Measurements from ENCODE around the gene HOMER2. TPM values are rescaled to one million over a fixed set of nuclear protein-coding genes. Genes with fewer than 3 reads are reported as not detected.
"Not testable (repeated sequence)": the region's sequence is repeated elsewhere in the genome, so short reads cannot be mapped to it uniquely, and the experiment has no call there.

Gene HOMER2
- total and polyA plus RNA-seq, 10 donors, result 2.1 to 24.3 (median 11.7) TPM

DNA sequence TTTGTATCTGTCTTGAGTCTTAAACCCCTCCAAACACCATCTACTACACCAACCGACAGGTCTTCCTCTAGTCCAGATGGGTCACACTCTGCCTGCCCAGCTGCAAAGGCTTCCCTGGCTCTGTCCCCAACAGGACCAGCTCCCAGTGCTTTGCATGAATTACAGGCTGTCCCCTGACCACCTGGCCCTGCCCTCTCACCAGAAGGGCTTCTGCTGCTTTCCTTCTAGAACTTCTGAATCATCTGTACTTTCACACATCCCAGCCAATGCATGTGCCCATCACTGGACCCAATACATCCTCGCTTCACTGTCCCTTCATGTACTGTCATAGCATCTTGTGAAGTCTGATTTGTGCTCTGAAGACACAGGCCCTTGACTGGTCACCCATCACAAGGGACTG lies 53.6 kb downstream of the HOMER2 start:
- no peak for TF ChIP-seq POLR2A (IDR thresholded peaks at IDR 0.05)
- TF ChIP-seq, protein P1, sequence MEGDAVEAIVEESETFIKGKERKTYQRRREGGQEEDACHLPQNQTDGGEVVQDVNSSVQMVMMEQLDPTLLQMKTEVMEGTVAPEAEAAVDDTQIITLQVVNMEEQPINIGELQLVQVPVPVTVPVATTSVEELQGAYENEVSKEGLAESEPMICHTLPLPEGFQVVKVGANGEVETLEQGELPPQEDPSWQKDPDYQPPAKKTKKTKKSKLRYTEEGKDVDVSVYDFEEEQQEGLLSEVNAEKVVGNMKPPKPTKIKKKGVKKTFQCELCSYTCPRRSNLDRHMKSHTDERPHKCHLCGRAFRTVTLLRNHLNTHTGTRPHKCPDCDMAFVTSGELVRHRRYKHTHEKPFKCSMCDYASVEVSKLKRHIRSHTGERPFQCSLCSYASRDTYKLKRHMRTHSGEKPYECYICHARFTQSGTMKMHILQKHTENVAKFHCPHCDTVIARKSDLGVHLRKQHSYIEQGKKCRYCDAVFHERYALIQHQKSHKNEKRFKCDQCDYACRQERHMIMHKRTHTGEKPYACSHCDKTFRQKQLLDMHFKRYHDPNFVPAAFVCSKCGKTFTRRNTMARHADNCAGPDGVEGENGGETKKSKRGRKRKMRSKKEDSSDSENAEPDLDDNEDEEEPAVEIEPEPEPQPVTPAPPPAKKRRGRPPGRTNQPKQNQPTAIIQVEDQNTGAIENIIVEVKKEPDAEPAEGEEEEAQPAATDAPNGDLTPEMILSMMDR (IDR thresholded peaks at IDR 0.05 in 8 of 11, conservative IDR thresholded peaks at IDR 0.05 in 3 of 11), result no peak
- TF ChIP-seq POLR2AphosphoS5 (IDR thresholded peaks at IDR 0.05), result no peak
- no peak for DNase-seq

GRCh38 chr15:82895983-82896382 lies 56.5 kb downstream of the HOMER2 start:
- intact Hi-C loops (cut with DNase I; ENCODE audit: low total_unique reads), result no loop called here
- Histone ChIP-seq H3K36me3 (no peaks in the 10 kb centered on the region), H3K4me3 (no peak overlapping the region), H3K27me3 (replicated peaks in 1 of 7) (no peaks in the 10 kb centered on the region), H3K27ac (no peak overlapping the region), H3K9me3 (no peaks in the 10 kb centered on the region), H3K4me1 (no peaks in the 10 kb centered on the region)
- TF ChIP-seq, protein P1 (IDR thresholded peaks at IDR 0.05 in 8 of 11, conservative IDR thresholded peaks at IDR 0.05 in 3 of 11), result no peak
- TF ChIP-seq POLR2A (IDR thresholded peaks at IDR 0.05), result no peak
- TF ChIP-seq POLR2AphosphoS5 (IDR thresholded peaks at IDR 0.05), result no peak
- WGBS, 5 donors, result 83 to 95% (median 88%) methylated on average over 5 of the region's 5 CpGs
- DNase-seq, result no peak

More for the DNA sequence above, 53.6 kb downstream of the HOMER2 start:
- Histone ChIP-seq H3K27ac (no peak overlapping the region), H3K9me3 (no peaks in the 10 kb centered on the region), H3K36me3 (no peaks in the 10 kb centered on the region), H3K27me3 (replicated peaks in 1 of 7) (no peaks in the 10 kb centered on the region), H3K4me3 (no peak overlapping the region), H3K4me1 (no peaks in the 10 kb centered on the region)
- intact Hi-C loops (cut with DNase I; ENCODE audit: low total_unique reads), result no loop called here
- 86 to 96% (median 93%) methylated on average over 2 of the region's 2 CpGs for WGBS, 5 donors

DNA sequence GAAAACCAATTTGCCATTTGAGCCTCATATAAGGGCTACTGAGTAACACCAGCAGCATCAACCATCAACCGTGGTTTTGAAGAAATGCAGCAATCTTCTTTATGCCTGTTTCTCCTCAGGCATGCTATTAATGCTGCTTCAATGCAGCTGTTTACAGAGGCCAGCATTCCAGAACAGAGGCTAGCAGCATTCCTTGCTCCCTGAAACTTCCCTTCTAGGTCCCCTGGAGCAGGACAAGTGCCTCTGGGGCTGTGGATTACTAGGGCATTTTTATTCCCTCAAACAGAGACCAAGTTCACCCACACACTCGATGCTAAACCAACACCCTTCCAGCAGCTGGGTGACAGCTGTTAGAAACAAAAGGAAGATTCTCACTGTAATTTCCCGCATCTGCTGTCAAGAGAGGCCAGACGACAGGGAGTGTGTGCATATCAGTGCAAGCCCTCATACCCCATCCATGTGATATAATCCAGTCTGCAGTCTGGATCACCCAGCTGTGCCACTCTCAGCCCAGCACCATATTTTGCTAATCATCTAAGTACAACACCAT lies 57.5 kb downstream of the HOMER2 start:
- Histone ChIP-seq H3K9me3 (no peaks in the 10 kb centered on the region), H3K4me3 (no peak overlapping the region), H3K4me1 (no peaks in the 10 kb centered on the region), H3K27ac (no peak overlapping the region), H3K27me3 (replicated peaks in 1 of 7) (no peaks in the 10 kb centered on the region), H3K36me3 (no peaks in the 10 kb centered on the region)
- intact Hi-C loops (cut with DNase I; ENCODE audit: low total_unique reads), result no loop called here
- no peak for TF ChIP-seq POLR2A (IDR thresholded peaks at IDR 0.05)
- TF ChIP-seq, protein P1 (IDR thresholded peaks at IDR 0.05 in 8 of 11, conservative IDR thresholded peaks at IDR 0.05 in 3 of 11), result no peak
- no peak for TF ChIP-seq POLR2AphosphoS5 (IDR thresholded peaks at IDR 0.05)
- no peak for DNase-seq
- 53 to 76% (median 67%) methylated on average over 4 of the region's 4 CpGs for whole genome bisulfite sequencing, 5 donors

DNA sequence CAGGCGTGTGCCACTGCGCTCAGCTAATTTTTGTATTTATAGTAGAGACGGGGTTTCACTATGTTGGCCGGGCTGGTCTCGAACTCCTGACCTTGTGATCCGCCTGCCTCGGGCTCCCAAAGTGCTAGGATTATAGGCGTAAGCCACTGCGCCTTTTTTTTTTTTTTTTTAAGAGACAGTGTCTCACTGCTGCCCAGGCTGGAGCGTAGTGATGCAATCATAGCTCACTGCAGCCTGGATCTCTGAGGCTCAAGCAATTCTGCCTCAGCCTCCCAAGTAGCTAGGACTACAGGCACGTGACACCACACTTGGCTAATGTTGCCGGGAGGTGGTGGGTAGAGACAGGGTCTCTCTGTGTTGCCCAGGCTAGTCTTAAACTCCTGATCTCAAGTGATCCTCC lies 59.0 kb downstream of the HOMER2 start:
- H3K27me3 ChIP-seq (replicated peaks in 1 of 7); H3K4me3 ChIP-seq; intact Hi-C loops (cut with DNase I; ENCODE audit: low total_unique reads); H3K9me3 ChIP-seq; H3K36me3 ChIP-seq; H3K4me1 ChIP-seq; DNase-seq; H3K27ac ChIP-seq: not testable (repeated sequence)
- 91 to 97% (median 94%) methylated on average over 12 of the region's 12 CpGs for WGBS, 5 donors

DNA sequence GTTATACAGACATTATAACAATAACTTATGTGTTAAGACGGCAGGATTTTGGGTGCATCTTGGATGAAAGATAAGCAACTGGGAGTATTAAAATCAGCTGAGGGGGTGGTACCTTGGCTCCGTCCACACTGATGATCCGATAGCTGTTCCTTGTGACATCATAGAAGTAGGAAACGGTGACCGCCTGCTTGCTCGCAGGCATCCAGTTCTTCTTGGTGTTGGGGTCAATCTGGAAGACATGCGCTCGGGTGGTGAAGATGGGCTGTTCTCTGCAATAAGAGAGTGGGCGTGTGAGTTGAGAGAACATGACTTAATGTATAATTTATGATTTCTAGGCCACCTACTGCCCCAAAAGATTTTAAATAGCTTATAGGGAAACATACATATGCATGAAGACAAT lies 59.9 kb downstream of the HOMER2 start:
- 90 to 97% (median 92%) methylated on average over 9 of the region's 9 CpGs for WGBS, 5 donors
- intact Hi-C loops (cut with DNase I; ENCODE audit: low total_unique reads), result no loop called here
- Histone ChIP-seq H3K27me3 (replicated peaks in 1 of 7) (no peaks in the 10 kb centered on the region), H3K4me3 (no peak overlapping the region), H3K36me3 (no peaks in the 10 kb centered on the region), H3K9me3 (no peaks in the 10 kb centered on the region), H3K4me1 (no peaks in the 10 kb centered on the region), H3K27ac (no peak overlapping the region)
- DNase-seq, result no peak
- TF ChIP-seq POLR2A (IDR thresholded peaks at IDR 0.05), result no peak
- TF ChIP-seq, protein P1 (IDR thresholded peaks at IDR 0.05 in 8 of 11, conservative IDR thresholded peaks at IDR 0.05 in 3 of 11), result no peak
- TF ChIP-seq POLR2AphosphoS5 (IDR thresholded peaks at IDR 0.05), result no peak
